ENCODE measurements around the gene FAM124A. TPM values are rescaled to one million over a fixed set of nuclear protein-coding genes. Genes with fewer than 3 reads are reported as not detected.

FAM124A gene
- total RNA-seq, 3 donors from 2014 or later = 1.2 to 15.2 (median 2.1) TPM

GRCh38 chr13:51221108-51221507, 1.1 kb upstream of the FAM124A start:
- intact Hi-C loops (cut with DNase I, micrococcal nuclease) = loop anchor here in 1 of 2 donors (5.0 kb wide), 1 partner anchor 66 kb away; no protein-coding TSS in a partner anchor
- ATAC-seq (no peak), DNase-seq (no peak)
- H3K4me3 ChIP-seq = no peak overlapping the region
- no peaks in the 10 kb centered on the region for H3K9me3 ChIP-seq
- peaks cover 5% of the 10 kb centered on the region for H3K4me1 ChIP-seq (ENCODE audit: low read depth)
- H3K36me3 ChIP-seq (ENCODE audit: low read depth) = no peaks in the 10 kb centered on the region
- TF ChIP-seq CTCF (IDR thresholded peaks at IDR 0.05) = no peak

- Histone ChIP-seq H3K4me1 (ENCODE audit: low read depth) (peaks cover 5% of the 10 kb centered on the region), H3K36me3 (ENCODE audit: low read depth) (no peaks in the 10 kb centered on the region), H3K4me3 (no peak overlapping the region), H3K9me3 (no peaks in the 10 kb centered on the region)
- peak; percentile 25 for ATAC-seq
- no peak for DNase-seq
- intact Hi-C loops (cut with DNase I, micrococcal nuclease) = loop anchor here in 1 of 2 donors (5.0 kb wide), 1 partner anchor 66 kb away; no protein-coding TSS in a partner anchor
- TF ChIP-seq CTCF (IDR thresholded peaks at IDR 0.05) = no peak
These were observed 543 bp upstream of the FAM124A start for GRCh38 chr13:51221674-51222036.

- peak; percentile 11 for ATAC-seq
- Histone ChIP-seq H3K36me3 (ENCODE audit: low read depth) (no peaks in the 10 kb centered on the region), H3K4me3 (peak overlapping the region; percentile 26), H3K9me3 (no peaks in the 10 kb centered on the region), H3K4me1 (ENCODE audit: low read depth) (peaks cover 5% of the 10 kb centered on the region)
- no peak for TF ChIP-seq CTCF (IDR thresholded peaks at IDR 0.05)
- no peak for DNase-seq
- intact Hi-C loops (cut with DNase I, micrococcal nuclease) = loop anchor here in 1 of 2 donors (5.0 kb wide), 1 partner anchor 64 kb away; no protein-coding TSS in a partner anchor
These were observed 725 bp downstream of the FAM124A start for GRCh38 chr13:51222686-51223559.

- DNase-seq (no peak), ATAC-seq (no peak)
- intact Hi-C loops (cut with DNase I, micrococcal nuclease) = loop anchor here in 1 of 2 donors (5.0 kb wide), 1 partner anchor 64 kb away; no protein-coding TSS in a partner anchor
- Histone ChIP-seq H3K9me3 (no peaks in the 10 kb centered on the region), H3K4me1 (ENCODE audit: low read depth) (peaks cover 5% of the 10 kb centered on the region), H3K36me3 (ENCODE audit: low read depth) (no peaks in the 10 kb centered on the region), H3K4me3 (no peak overlapping the region)
- TF ChIP-seq CTCF (IDR thresholded peaks at IDR 0.05) = no peak
These were observed 1.5 kb downstream of the FAM124A start for GRCh38 chr13:51223560-51224270.

- Histone ChIP-seq H3K4me1 (ENCODE audit: low read depth) (peaks cover 5% of the 10 kb centered on the region), H3K4me3 (no peak overlapping the region), H3K36me3 (ENCODE audit: low read depth) (no peaks in the 10 kb centered on the region), H3K9me3 (no peaks in the 10 kb centered on the region)
- TF ChIP-seq CTCF (IDR thresholded peaks at IDR 0.05) = no peak
- DNase-seq (no peak), ATAC-seq (no peak)
- intact Hi-C loops (cut with DNase I, micrococcal nuclease) = no loop called here
These were observed 2.8 kb downstream of the FAM124A start for GRCh38 chr13:51225029-51225428.
